ENCODE results near the gene PLA2G6.

PLA2G6 gene

GRCh38 chr22:38135133-38135706 is 46.4 kb downstream of the PLA2G6 start:
- DNase-seq (ENCODE audit: low read depth, low spot score): peak; percentile 41
- ChIA-PET CTCF (interaction anchor here (1.2 to 4.0 kb wide), 2 partner anchors 8 to 20 kb away, joined by 3 to 28 read pairs; no protein-coding TSS in a partner anchor), POLR2A (no interaction called here)
- no peak overlapping the region for H3K4me3 ChIP-seq (ENCODE audit: low read depth, low read length)
- TF ChIP-seq CTCF (IDR thresholded peaks at IDR 0.05; ENCODE audit: insufficient read depth, low read length, missing control alignments): no peak

- no peak for DNase-seq (ENCODE audit: low read depth, low spot score)
- no peak for TF ChIP-seq CTCF (IDR thresholded peaks at IDR 0.05; ENCODE audit: insufficient read depth, low read length, missing control alignments)
- CTCF ChIA-PET: interaction anchor here (1.0 to 4.0 kb wide), 2 partner anchors 18 to 29 kb away, joined by 3 to 28 read pairs; no protein-coding TSS in a partner anchor
- POLR2A ChIA-PET: no interaction called here
- no peak overlapping the region for H3K4me3 ChIP-seq (ENCODE audit: low read depth, low read length)
Measured at GRCh38 chr22:38133331-38133730, 48.3 kb downstream of the PLA2G6 start.

GRCh38 chr22:38132794-38133193 is 48.8 kb downstream of the PLA2G6 start:
- CTCF ChIA-PET: interaction anchor here (1.0 to 4.0 kb wide), 2 partner anchors 18 to 29 kb away, joined by 3 to 28 read pairs; no protein-coding TSS in a partner anchor
- POLR2A ChIA-PET: interaction anchor here (0.5 kb wide), 1 partner anchor 59 kb away, joined by 3 read pairs; no protein-coding TSS in a partner anchor
- DNase-seq (ENCODE audit: low read depth, low spot score): no peak
- no peak overlapping the region for H3K4me3 ChIP-seq (ENCODE audit: low read depth, low read length)
- no peak for TF ChIP-seq CTCF (IDR thresholded peaks at IDR 0.05; ENCODE audit: insufficient read depth, low read length, missing control alignments)

GRCh38 chr22:38132136-38132535 is 49.5 kb downstream of the PLA2G6 start:
- DNase-seq (ENCODE audit: low read depth, low spot score): no peak
- TF ChIP-seq CTCF (IDR thresholded peaks at IDR 0.05; ENCODE audit: insufficient read depth, low read length, missing control alignments): no peak
- no peak overlapping the region for H3K4me3 ChIP-seq (ENCODE audit: low read depth, low read length)
- ChIA-PET CTCF (interaction anchor here (4.0 kb wide), 1 partner anchor 17 kb away, joined by 28 read pairs; no protein-coding TSS in a partner anchor), POLR2A (interaction anchor here (0.5 kb wide), 1 partner anchor 58 kb away, joined by 3 read pairs; no protein-coding TSS in a partner anchor)

- CTCF ChIA-PET: interaction anchor here (1.5 kb wide), 1 partner anchor 16 kb away, joined by 5 read pairs; no protein-coding TSS in a partner anchor
- H3K4me3 ChIP-seq (ENCODE audit: low read depth, low read length): no peak overlapping the region
- no peak for TF ChIP-seq CTCF (IDR thresholded peaks at IDR 0.05; ENCODE audit: insufficient read depth, low read length, missing control alignments)
- POLR2A ChIA-PET: no interaction called here
- DNase-seq (ENCODE audit: low read depth, low spot score): no peak
Measured at GRCh38 chr22:38131399-38131798, 50.2 kb downstream of the PLA2G6 start.

- DNase-seq (ENCODE audit: low read depth, low spot score): no peak
- no peak for TF ChIP-seq CTCF (IDR thresholded peaks at IDR 0.05; ENCODE audit: insufficient read depth, low read length, missing control alignments)
- ChIA-PET CTCF (interaction anchor here (1.0 to 1.5 kb wide), 2 partner anchors 15 to 16 kb away, joined by 3 to 5 read pairs; no protein-coding TSS in a partner anchor), POLR2A (no interaction called here)
- H3K4me3 ChIP-seq (ENCODE audit: low read depth, low read length): no peak overlapping the region
Measured at GRCh38 chr22:38129856-38130255, 51.8 kb downstream of the PLA2G6 start.
